HG03521 (cell line): ENCODE results near the gene AKT1S1.
"Not testable (repeated sequence)": the region's sequence is repeated elsewhere in the genome, so short reads cannot be mapped to it uniquely, and the experiment has no call there.

Source experiments
- ATAC-seq: cut with Tn5 transposase; IDR thresholded peaks from one replicate; pipeline ENCODE4 v1.9.1; 2021; ENCODE audit warnings: mild to moderate bottlenecking, moderate library complexity; ENCODE audit not compliant: unreplicated experiment

AKT1S1 gene

DNA sequence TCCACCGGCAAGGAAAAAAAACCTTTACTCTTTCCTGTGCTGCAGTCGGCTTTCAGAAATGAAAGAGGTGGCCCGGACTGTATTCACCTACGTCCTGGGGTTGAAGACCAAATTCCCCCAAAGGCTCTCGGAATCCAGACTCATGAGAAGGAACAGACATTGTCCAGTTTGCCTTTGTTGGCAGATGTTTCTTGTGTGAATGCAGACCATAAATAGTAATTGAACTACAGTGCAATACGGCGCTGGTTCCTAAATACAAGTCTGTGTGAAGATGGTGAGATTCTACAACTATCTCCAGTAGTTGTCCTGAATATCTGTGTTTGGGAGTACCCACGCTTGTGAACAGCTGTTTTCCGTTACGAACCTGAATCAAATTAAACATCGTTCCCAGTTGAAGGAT is 37.4 kb downstream of the AKT1S1 start:
- ATAC-seq: no peak

DNA sequence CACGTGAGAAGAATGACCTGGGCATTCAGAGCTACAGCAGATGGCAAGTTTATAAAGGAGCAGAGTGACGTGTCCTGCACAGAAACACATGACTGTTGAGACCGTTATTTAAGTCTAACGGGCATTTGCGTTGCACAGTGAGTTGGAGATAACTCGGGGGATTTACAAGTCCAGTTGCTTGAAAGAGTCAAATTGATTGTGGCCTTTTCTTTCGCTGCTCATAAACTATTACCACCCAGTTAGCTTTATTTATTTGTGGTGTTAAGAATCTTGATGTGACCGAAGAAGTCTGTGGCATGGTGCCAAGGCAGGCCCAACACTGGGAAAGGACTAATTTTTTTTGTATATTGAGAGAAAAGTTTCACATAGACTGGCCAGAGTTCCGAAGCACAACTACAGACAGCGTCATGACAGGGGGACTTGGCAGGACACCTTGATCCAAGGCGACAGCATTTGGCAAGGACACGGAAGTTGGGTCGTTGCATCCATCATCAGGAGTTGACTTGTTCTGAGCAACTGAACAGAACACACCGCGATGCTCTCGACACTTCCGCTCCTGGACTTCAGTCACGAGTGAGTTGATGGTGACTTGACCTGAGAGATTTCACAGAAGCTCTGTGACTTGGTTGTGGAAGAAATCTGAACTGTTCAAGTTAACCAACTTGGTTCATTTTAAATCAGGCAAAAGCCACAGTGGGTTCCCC is 38.1 kb downstream of the AKT1S1 start:
- no peak for ATAC-seq

DNA sequence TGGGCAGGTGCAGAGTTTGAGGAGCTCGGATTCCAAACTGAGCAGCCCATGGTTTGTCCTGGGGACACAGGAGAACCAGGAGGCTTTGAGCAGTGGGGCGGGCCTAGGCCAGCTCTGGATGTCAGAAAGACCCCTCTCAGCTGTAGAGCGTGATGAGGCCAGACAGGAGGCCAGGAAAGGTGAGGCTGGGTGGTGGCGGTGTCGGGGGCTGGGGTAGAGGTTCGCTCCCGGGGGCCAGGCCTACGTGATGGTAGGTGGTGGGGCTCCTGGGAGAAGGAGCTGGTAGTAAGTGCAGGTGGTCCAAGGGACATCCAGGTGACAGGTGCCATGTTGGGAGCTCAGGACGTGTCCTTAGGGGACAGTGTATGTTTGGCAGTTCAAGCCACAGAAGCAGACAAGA is 39.7 kb downstream of the AKT1S1 start:
- ATAC-seq: no peak

DNA sequence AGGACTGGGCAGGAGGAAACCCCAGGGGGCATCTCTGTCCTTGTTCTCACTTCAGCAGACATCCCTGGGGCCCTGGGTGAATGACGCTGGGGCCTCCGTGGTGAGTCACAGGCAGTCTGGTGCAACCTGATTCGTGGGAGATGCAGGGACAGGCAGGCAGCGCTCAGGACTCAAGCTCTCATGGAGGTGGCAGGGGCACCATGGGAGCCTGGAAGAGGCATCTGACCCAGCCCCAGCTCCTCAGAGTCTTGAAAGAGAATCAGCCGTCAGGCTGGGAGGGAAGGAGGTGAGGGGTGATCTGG is 40.2 kb downstream of the AKT1S1 start:
- ATAC-seq: no peak

DNA sequence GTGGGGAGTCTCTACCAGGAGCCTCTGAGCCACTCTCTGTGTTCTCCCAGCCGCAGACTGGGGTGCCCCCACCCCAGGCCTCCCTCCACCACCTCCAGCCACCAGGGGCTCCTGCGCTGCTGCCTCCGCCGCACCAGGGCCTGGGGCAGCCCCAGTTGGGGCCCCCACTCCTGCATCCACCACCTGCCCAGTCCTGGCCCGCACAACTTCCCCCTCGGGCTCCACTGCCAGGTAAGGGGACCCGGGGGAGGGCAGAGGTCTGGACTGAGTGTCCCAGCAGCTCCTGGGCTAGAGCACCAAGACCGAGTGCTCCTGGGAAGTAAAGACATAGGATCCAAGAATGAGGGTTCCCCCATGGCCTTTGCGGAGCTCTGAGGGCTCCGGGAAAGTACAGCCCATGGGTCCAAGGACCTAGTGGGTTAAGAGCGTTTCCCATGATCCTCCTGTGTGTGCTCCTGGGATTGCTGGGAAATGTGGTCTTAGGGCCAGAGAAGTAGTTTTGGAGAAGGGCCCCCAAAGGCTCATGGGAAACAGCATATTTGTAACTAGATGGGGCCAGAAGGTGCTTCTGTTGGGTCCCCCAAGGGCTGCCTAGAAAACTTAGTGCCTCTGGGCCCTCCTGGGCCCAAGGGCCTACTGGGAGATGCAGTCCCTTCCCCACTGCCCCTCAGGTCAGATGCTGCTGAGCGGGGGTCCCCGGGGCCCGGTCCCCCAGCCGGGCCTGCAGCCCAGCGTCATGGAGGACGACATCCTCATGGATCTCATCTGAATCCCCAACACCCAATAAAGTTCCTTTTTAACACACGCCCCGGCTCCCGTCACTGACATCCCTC is 40.8 kb downstream of the AKT1S1 start:
- ATAC-seq: no peak

DNA sequence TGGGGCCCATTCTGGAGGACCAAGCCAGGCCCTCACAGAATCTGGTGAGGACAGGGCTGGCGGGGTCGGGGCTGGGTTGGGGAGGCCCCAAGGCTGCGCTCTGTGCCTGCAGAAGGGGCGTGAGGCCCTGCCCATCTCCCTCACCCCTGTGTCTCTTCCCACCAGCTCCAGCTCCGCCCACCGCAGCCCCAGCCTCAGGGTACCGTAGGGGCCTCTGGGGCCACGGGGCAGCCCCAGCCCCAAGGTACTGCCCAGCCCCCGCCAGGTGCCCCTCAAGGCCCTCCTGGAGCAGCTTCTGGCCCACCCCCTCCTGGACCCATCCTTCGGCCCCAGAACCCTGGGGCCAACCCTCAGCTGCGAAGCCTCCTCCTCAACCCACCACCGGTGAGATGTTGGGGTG is 41.6 kb downstream of the AKT1S1 start:
- ATAC-seq: no peak

DNA sequence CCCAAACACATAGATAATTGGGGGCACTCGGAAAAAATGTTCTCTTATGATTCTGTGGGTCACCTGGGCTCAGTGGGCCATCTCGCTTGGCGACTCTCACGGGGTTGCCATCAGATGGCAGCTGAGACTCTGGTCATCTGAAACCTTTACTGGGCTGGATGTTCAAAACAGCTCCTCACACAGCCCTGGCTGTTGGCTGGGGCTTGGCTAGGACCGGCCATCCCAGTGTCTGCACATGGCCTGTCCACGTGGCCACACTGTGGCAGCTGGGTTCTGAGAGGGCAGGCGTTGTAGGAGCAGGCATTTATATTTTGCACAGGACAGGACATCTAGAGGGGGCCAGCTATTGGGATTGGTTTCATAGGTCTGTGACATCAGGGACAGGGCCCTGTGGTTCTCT is 43.6 kb downstream of the AKT1S1 start:
- ATAC-seq: no peak

DNA sequence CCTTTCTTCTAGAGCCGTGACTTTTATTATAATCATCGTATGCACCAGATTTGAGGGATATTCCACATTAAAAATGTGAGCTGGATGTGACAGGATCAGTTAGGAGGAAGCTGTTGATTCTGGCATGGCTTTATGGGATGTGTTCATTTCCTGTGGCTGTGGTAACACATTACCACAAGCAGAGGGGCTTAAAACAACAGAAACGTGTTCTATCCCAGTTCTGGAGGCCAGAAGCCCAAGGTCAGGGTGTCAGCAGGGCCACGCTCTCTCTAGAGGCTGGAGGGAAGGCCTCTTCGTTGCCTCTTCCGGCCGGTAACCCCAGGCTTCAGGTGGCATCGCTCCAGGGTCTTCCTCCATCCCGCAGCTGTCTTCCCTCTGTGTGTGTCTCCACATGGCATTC is 44.6 kb downstream of the AKT1S1 start:
- no peak for ATAC-seq

DNA sequence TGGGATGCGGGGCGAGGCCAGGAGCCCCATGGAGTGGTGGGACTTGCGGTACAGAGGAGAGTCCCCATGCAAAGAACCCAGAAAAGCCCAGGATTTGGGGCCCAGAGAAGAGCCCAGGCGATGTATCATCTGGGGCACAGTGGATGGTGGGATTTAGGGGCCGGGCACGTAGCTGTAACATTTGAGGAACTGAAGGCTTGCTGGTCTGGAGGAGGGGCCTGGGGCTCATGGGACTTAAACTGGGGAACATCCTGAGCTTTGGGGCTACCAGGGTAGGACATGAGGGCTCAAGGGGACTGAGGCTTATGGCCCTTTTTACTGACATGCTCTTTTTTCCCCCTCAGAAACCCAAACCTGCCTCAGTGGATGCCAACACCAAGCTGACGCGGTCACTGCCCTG is 45.6 kb downstream of the AKT1S1 start:
- no peak for ATAC-seq

DNA sequence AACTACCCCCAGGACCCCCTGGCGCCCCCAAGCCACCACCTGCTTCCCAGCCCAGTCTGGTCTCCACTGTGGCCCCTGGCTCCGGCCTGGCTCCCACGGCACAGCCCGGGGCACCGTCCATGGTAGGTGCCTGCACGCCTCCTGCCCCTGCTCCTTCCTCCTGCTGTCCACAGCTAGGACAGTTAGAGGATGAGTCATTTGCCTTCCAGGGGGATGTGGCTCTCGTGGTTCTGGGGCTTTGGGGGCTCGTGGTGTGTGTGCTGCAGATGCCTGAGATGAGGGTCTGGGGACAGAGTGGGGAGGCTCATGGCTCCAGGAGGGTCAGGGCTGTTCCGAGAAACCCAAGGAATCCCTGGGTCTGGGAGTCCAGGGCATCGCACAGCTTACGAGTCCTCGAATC is 46.4 kb downstream of the AKT1S1 start:
- ATAC-seq: no peak

DNA sequence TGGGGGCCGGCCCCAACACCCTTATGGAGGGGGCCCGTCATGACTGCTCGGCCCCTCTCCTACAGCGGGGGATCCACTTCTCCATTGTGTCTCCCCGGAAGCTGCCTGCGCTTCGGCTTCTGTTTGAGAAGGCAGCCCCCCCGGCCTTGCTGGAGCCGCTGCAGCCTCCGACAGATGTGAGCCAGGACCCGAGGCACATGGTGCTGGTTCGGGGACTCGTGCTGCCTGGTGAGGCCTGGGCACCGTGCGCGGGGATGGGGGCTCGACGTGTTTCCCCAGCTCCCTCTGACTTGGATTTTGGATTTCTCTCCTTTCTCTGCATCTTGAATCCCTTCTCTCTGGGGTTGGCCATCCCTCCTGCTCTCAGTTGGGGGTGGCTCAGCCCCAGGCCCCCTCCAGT is 47.4 kb downstream of the AKT1S1 start:
- no peak for ATAC-seq

DNA sequence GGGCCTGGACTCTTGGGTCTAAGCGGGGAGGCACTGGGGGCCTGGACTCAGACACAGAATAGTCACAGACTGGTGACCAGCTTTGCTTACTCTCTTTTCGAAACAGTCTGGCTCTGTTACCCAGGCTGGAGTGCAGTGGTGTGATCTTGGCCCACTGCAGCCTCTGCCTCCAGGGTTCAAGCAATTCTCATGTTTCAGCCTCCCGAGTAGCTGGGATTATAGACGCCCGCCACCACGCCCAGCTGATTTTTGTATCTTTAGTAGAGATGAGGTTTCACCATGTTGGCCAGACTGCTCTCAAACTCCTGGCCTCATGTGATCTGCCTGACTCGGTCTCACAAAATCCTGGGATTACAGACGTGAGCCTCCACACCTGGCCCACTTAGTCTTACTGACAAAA is 48.0 kb downstream of the AKT1S1 start:
- ATAC-seq: no peak

DNA sequence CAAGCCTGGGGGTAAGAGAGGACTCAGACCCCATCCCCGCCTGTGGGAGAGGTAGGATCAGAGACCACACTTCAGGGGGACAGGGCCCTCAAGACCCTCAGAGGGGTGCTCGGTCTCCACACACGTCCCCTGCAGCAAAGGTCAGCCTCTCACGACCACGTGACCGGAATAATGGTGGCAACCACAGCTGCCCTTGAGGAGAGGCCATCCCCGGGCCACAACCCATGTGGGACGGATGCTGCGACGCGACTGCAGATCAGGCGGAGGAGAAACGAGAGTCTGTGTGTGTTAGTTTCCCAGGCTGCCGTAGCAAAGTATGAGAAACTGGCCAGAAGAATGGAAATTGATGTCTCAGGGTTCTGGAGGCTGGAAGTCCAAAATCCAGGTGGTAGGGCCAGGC is 50.1 kb downstream of the AKT1S1 start:
- no peak for ATAC-seq

DNA sequence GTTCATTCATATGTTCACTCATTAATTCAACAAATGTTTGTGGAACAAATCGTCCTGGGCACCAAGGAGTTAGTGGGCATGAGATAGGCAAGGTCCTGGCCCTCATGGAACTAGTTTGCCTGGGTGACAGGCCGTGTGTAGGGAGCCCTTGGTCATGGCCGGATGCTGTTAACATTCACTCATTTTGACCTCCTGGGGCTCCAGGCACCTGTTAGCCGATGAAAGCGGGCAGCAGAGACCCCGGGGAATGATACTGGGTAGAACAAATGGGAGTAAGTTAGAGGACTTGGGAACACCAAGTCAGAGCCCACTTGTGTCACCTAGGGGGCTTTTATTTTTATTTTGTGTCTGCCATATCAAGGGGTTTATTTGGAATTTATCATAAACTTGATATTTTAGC is 52.5 kb downstream of the AKT1S1 start:
- ATAC-seq: no peak

DNA sequence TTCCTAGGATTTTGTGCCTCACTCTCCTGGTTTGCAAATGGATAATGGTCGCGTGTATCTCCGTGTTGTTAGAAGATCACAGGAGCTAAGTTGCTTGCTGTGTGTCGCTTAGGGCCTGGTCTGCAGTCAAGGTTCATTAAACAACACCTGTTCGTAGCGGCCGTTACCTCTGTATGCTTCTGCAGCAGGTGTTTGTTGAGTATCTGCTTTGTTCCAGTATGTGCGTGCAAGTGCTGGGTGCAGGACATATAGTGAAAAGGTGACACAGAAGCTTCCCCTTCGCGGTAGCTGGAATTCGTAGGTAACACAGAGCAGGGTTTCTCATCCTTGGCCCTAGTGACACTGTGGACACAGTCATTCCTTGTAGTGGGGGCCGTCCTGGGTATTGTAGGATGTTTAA is 53.7 kb downstream of the AKT1S1 start:
- ATAC-seq: no peak

DNA sequence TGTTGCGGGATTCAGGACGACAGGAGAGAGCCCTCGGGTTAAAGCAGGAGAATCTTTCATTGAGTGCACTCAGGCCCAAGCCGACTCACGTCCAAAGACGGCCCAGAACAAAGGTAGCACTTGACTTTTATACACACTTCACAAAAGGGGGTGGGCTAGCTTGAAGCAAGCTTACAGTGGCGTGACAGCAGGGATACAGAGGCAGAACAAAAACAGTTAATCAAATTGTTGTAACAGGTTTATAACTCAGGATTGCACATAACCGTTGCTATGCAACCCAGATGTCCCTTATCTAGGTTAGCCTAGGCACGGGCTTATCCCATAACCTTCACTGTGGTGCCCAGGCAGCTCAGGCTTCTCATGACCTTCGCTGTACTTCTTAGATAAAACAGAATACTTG is 57.0 kb downstream of the AKT1S1 start:
- ATAC-seq: no peak

DNA sequence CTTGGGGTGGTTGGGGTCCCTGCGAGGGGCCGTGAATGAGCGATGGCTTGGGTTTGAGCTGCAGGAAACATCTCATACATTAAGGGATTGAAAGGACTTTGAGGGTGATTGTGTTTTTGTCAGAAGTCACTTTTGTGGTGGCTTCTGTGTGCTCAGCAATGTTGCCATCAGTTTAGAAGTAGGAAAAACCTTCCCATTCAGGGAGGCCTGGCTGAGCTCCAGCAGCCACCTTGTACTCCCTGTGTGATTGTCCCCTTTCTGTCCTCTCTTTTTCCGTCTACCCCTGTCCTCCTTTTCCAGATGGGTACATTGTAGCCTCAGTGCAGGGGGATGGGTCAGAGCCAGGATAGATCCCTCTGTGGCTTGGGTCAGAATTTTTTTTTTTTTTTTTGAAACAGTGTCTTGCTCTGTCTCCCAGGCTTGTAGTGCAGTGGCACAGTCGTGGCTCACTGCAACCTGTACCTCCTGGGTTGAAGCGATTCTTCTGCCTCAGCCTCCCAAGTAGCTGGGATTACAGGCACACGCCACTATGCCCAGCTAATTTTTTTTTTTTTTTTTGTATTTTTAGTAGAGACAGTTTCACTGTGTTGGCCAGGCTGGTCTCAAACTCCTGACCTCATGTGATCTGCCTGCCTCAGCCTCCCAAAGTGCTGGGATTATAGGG is 57.6 kb downstream of the AKT1S1 start:
- ATAC-seq: not testable (repeated sequence)
